Adrenal gland (tissue), 12 donors: ENCODE results near the gene FBXL17. TPM values are rescaled to one million over a fixed set of nuclear protein-coding genes. Genes with fewer than 3 reads are reported as not detected.

Experiments used
- DNase-seq, 7 donors: peaks; one replicate each; pipeline ENCODE4 v3.0.0-alpha.2; 2019 to 2020
- H3K27ac ChIP-seq, 5 donors: fragments of 200-600 bp; sonication (generic) in 4 of 5; 1 replicate in 3 of 5; 2 replicates in 2 of 5; pipeline versions ENCODE4 v1.5.1 to v1.8.0; 2016 to 2020; ENCODE audit warnings: mild to moderate bottlenecking in 1 of 5
- H3K27me3 ChIP-seq: fragments of 200-600 bp; 2 replicates; pipeline ENCODE4 v1.8.0; 2021
- H3K36me3 ChIP-seq, 2 donors: fragments of 200-600 bp; replicated peaks in 1 of 2; 1 replicate in 1 of 2; 2 replicates in 1 of 2; pipeline versions ENCODE4 v1.5.1 to v1.8.0; 2018 to 2022
- H3K4me1 ChIP-seq, 2 donors: fragments of 200-600 bp; replicated peaks in 1 of 2; 1 replicate in 1 of 2; 2 replicates in 1 of 2; pipeline versions ENCODE4 v1.5.1 to v1.8.0; 2018 to 2021
- H3K4me3 ChIP-seq, 4 donors: fragments of 200-600 bp; sonication (generic) in 3 of 4; one replicate each; pipeline ENCODE4 v1.5.1; 2016 to 2018
- H3K9me3 ChIP-seq, 3 donors: fragments of 200-600 bp; sonication (generic) in 1 of 3; replicated peaks in 1 of 3; 1 replicate in 2 of 3; 2 replicates in 1 of 3; pipeline versions ENCODE4 v1.5.1 to v1.8.0; 2016 to 2021
- POLR2A ChIP-seq, 2 donors: fragments of 450-650 bp; IDR thresholded peaks; one replicate each; pipeline ENCODE4 v1.6.1; 2017; ENCODE audit warnings: antibody characterized with exemption in 2 of 2, mild to moderate bottlenecking in 2 of 2, moderate library complexity in 1 of 2
- WGBS, 4 donors: extraction: QIAGEN DNeasy Blood & Tissue Kit in 2 of 4; methylation state at CpG; one replicate each; pipeline versions ENCODE4 v1.1.5 to v1.1.7; 2013 to 2017; 5-methylcytosine and 5-hydroxymethylcytosine counted together
- intact Hi-C, 2 donors: fragments of 100-400 bp; cut with DNase I; formaldehyde crosslinking; loops; one replicate each; pipeline versions ENCODE4 v1.14.1 to v1.15.0; 2022 to 2023
- polyA plus RNA-seq, 3 donors: library from polyadenylated mRNA; stranded (reverse); fragments of 200-250 nt in 2 of 3; fragments of 350-450 nt in 1 of 3; fragmentation: Illumina TruSeq in 1 of 3; extraction: RNeasy Lipid Tissue Mini Kit (QIAGEN cat#74804) in 1 of 3; gene quantifications; one replicate each; pipeline ENCODE4 v1.2.3, GENCODE V29; 2013 to 2014
- total RNA-seq, 9 donors: library from RNA; depleted of rRNA in 4 of 9; stranded (reverse); fragments of >200 nt in 4 of 9; fragments of 120-200 nt in 1 of 9; fragmentation: NEBNext Ultra II Directional in 1 of 9; extraction: Animal tissue kit (Norgen Biotek cat#: 25700) in 1 of 9; gene quantifications; one replicate each; pipeline versions ENCODE4 v1.1.0 to v1.2.4, GENCODE V29; 2013 to 2023
- TF ChIP-seq, protein P1 (sequence below), 6 experiments: fragments of 450-650 bp in 4 of 6; fragments of 200-600 bp in 2 of 6; sonication (generic) in 1 of 6; IDR thresholded peaks; 1 replicate in 5 of 6; 2 replicates in 1 of 6; pipeline versions ENCODE4 v1.5.1 to v1.8.0; 2016 to 2021; ENCODE audit warnings: antibody characterized with exemption in 6 of 6, mild to moderate bottlenecking in 2 of 6, moderate library complexity in 1 of 6
- donor health status: healthy with polysubstance abuse.
- donor health status: Bipolar disorder and iron deficiency.
- donor health status: DM: yes; HTN: yes; CAD: no.
- donor health status: DM: no; HTN: no; CAD: no.
- donor health status: DM: no; HTN: no; CAD: no.
- donor health status: DM: yes; HTN: yes; CAD: no.

The FBXL17 gene
- total and polyA plus RNA-seq, 12 donors, result 4.4 to 29.4 (median 21.3) TPM

DNA sequence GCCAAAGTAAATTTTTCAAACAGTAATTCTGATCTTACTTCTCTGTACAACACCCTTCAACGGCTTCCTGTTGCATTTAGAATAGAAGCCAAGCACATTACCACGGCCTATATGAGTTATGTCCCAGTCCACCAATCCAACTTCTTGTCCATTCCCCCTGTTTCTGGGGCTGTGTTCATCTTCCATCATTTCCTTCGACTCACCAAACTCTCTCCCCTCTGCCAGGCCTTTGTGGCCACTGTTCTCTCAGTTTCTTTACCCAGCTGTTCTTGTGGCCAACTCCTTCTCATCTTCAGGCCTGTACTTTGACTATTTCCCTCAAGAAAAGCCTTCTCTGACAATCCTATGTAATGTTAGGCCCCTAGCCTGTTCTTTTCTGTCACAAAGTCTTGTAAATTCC is 451.8 kb downstream of the FBXL17 start:
- TF ChIP-seq, protein P1, sequence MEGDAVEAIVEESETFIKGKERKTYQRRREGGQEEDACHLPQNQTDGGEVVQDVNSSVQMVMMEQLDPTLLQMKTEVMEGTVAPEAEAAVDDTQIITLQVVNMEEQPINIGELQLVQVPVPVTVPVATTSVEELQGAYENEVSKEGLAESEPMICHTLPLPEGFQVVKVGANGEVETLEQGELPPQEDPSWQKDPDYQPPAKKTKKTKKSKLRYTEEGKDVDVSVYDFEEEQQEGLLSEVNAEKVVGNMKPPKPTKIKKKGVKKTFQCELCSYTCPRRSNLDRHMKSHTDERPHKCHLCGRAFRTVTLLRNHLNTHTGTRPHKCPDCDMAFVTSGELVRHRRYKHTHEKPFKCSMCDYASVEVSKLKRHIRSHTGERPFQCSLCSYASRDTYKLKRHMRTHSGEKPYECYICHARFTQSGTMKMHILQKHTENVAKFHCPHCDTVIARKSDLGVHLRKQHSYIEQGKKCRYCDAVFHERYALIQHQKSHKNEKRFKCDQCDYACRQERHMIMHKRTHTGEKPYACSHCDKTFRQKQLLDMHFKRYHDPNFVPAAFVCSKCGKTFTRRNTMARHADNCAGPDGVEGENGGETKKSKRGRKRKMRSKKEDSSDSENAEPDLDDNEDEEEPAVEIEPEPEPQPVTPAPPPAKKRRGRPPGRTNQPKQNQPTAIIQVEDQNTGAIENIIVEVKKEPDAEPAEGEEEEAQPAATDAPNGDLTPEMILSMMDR (IDR thresholded peaks at IDR 0.05), result no peak
- no peak for TF ChIP-seq POLR2A (IDR thresholded peaks at IDR 0.05)
- no peaks in the 10 kb centered on the region for H3K4me1 ChIP-seq
- H3K27me3 ChIP-seq, result no peaks in the 10 kb centered on the region
- no peak overlapping the region for H3K4me3 ChIP-seq
- WGBS, 4 donors, result 92 to 99% (median 96%) methylated on average over 3 of the region's 3 CpGs
- intact Hi-C loops, result no loop called here
- no peak for DNase-seq
- no peaks in the 10 kb centered on the region for H3K9me3 ChIP-seq
- no peak overlapping the region for H3K27ac ChIP-seq
- H3K36me3 ChIP-seq, result no peaks in the 10 kb centered on the region

DNA sequence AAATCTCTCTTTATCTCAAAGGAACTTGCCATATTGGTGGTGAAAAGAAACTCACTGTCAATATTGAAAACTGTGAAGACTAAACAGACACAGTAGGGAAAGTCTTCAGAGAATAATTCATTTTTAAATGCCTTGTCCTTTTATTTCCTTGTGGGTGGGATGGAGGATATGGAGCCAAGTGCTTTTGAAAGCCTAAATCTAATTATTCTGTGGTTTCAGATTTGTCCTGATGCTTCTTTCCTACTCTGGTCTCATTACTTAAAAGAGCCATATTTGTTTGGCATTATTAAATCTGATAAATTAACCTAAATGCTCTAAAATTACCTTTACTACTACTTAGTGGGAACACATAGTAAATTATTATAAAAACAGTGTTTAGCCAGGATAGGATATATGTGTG is 452.8 kb downstream of the FBXL17 start:
- peaks cover 0 to 4% (median 0%) of the 10 kb centered on the region in 3 donors for H3K9me3 ChIP-seq
- TF ChIP-seq POLR2A (IDR thresholded peaks at IDR 0.05), result no peak
- TF ChIP-seq, protein P1 (IDR thresholded peaks at IDR 0.05), result no peak
- H3K36me3 ChIP-seq, result no peaks in the 10 kb centered on the region
- H3K27ac ChIP-seq, result no peak overlapping the region
- H3K4me3 ChIP-seq, result no peak overlapping the region
- no peaks in the 10 kb centered on the region for H3K27me3 ChIP-seq
- intact Hi-C loops, result no loop called here
- no peaks in the 10 kb centered on the region for H3K4me1 ChIP-seq
- no peak for DNase-seq

DNA sequence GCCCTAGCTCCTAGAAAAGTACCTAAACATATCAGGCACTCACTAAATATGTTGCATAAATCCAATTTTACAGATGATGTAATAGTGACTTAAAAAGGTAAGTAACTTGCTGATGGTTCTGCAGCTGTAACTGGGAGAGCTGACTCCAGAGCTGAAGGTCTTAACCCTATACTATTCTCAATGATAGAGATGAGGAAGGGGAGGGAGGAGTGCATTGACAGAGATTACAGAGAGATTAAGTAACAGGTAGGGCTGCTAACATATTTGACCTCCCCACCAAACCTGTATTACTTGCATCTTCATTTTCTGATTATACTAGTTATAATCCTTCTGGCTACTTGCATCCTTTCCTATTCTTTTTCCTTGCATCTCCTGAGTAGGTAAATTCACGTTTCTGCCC is 455.8 kb downstream of the FBXL17 start:
- Histone ChIP-seq H3K9me3 (peaks cover 0 to 4% (median 0%) of the 10 kb centered on the region in 3 donors), H3K27ac (no peak overlapping the region), H3K4me1 (no peaks in the 10 kb centered on the region), H3K27me3 (no peaks in the 10 kb centered on the region), H3K36me3 (no peaks in the 10 kb centered on the region), H3K4me3 (no peak overlapping the region)
- intact Hi-C loops, result no loop called here
- WGBS, 4 donors, result 44 to 70% (median 54%) methylated on average over 1 of the region's 1 CpG
- no peak for DNase-seq
- no peak for TF ChIP-seq POLR2A (IDR thresholded peaks at IDR 0.05)
- TF ChIP-seq, protein P1 (IDR thresholded peaks at IDR 0.05), result no peak

DNA sequence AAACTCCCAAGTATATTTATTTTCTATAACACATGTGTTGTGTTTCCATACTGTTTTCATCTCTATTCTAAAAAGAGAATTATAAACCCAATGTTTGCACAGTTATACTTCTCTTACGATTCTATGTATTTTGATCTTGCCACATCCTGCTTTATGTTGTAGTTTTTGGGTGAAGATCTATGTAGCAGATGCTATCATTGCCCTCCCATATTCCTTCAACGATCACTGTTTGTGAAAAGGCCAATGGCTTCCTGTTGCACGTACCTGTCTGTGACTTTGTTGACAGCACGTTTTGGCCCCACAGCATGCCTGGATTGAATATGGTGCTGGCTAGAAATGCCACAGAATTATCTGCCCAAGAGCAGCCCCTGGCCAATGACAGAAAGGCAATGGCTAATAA is 456.7 kb downstream of the FBXL17 start:
- 67 to 81% (median 70%) methylated on average over 4 of the region's 4 CpGs for WGBS, 4 donors
- peaks cover 0 to 4% (median 0%) of the 10 kb centered on the region in 3 donors for H3K9me3 ChIP-seq
- no peaks in the 10 kb centered on the region for H3K36me3 ChIP-seq
- no peak overlapping the region for H3K27ac ChIP-seq
- TF ChIP-seq POLR2A (IDR thresholded peaks at IDR 0.05), result no peak
- TF ChIP-seq, protein P1 (IDR thresholded peaks at IDR 0.05), result no peak
- H3K4me3 ChIP-seq, result no peak overlapping the region
- intact Hi-C loops, result no loop called here
- no peaks in the 10 kb centered on the region for H3K4me1 ChIP-seq
- H3K27me3 ChIP-seq, result no peaks in the 10 kb centered on the region
- DNase-seq, result no peak
